ENCODE measurements around the gene CSTF1. TPM values are rescaled to one million over a fixed set of nuclear protein-coding genes. Genes with fewer than 3 reads are reported as not detected.

The CSTF1 gene
- total RNA-seq, 2 donors from 2014 or later: 35.1 to 40.2 TPM

- 96% methylated on average over 1 of the region's 1 CpG for WGBS
- intact Hi-C loops (cut with DNase I): no loop called here
- H3K36me3 ChIP-seq: no peaks in the 10 kb centered on the region
- H3K9me3 ChIP-seq: no peaks in the 10 kb centered on the region
- TF ChIP-seq CTCF (IDR thresholded peaks at IDR 0.05) (no peak), POLR2A (IDR thresholded peaks at IDR 0.05) (no peak), POLR2AphosphoS5 (IDR thresholded peaks at IDR 0.05) (no peak)
- no peak overlapping the region for H3K4me3 ChIP-seq
- H3K27ac ChIP-seq: no peak overlapping the region
- DNase-seq (ENCODE audit: low spot score): no peak
- H3K4me1 ChIP-seq (replicated peaks): no peaks in the 10 kb centered on the region
- no peaks in the 10 kb centered on the region for H3K27me3 ChIP-seq (replicated peaks; ENCODE audit: insufficient read depth)
These were observed 10.9 kb upstream of the CSTF1 start for GRCh38 chr20:56381501-56381900.

GRCh38 chr20:56382696-56383095, 9.7 kb upstream of the CSTF1 start:
- Histone ChIP-seq H3K4me3 (no peak overlapping the region), H3K36me3 (no peaks in the 10 kb centered on the region), H3K9me3 (no peaks in the 10 kb centered on the region), H3K4me1 (replicated peaks) (no peaks in the 10 kb centered on the region), H3K27ac (no peak overlapping the region), H3K27me3 (replicated peaks; ENCODE audit: insufficient read depth) (no peaks in the 10 kb centered on the region)
- no peak for DNase-seq (ENCODE audit: low spot score)
- intact Hi-C loops (cut with DNase I): no loop called here
- 73% methylated on average over 4 of the region's 4 CpGs for WGBS
- TF ChIP-seq CTCF (IDR thresholded peaks at IDR 0.05): no peak
- no peak for TF ChIP-seq POLR2AphosphoS5 (IDR thresholded peaks at IDR 0.05)
- no peak for TF ChIP-seq POLR2A (IDR thresholded peaks at IDR 0.05)

GRCh38 chr20:56383334-56383733, 9.1 kb upstream of the CSTF1 start:
- no peaks in the 10 kb centered on the region for H3K27me3 ChIP-seq (replicated peaks; ENCODE audit: insufficient read depth)
- intact Hi-C loops (cut with DNase I): no loop called here
- no peak overlapping the region for H3K27ac ChIP-seq
- no peaks in the 10 kb centered on the region for H3K9me3 ChIP-seq
- DNase-seq (ENCODE audit: low spot score): no peak
- no peaks in the 10 kb centered on the region for H3K36me3 ChIP-seq
- 88% methylated on average over 8 of the region's 8 CpGs for WGBS
- no peak overlapping the region for H3K4me3 ChIP-seq
- H3K4me1 ChIP-seq (replicated peaks): no peaks in the 10 kb centered on the region
- TF ChIP-seq POLR2AphosphoS5 (IDR thresholded peaks at IDR 0.05) (no peak), CTCF (IDR thresholded peaks at IDR 0.05) (no peak), POLR2A (IDR thresholded peaks at IDR 0.05) (no peak)

- Histone ChIP-seq H3K27me3 (replicated peaks; ENCODE audit: insufficient read depth) (no peaks in the 10 kb centered on the region), H3K4me1 (replicated peaks) (no peaks in the 10 kb centered on the region), H3K27ac (no peak overlapping the region), H3K9me3 (no peaks in the 10 kb centered on the region), H3K4me3 (no peak overlapping the region), H3K36me3 (no peaks in the 10 kb centered on the region)
- intact Hi-C loops (cut with DNase I): no loop called here
- TF ChIP-seq CTCF (IDR thresholded peaks at IDR 0.05): no peak
- TF ChIP-seq POLR2AphosphoS5 (IDR thresholded peaks at IDR 0.05): no peak
- no peak for TF ChIP-seq POLR2A (IDR thresholded peaks at IDR 0.05)
- WGBS: 91% methylated on average over 4 of the region's 4 CpGs
- no peak for DNase-seq (ENCODE audit: low spot score)
These were observed 7.3 kb upstream of the CSTF1 start for GRCh38 chr20:56385130-56385529.

- H3K36me3 ChIP-seq: no peaks in the 10 kb centered on the region
- no peaks in the 10 kb centered on the region for H3K4me1 ChIP-seq (replicated peaks)
- H3K9me3 ChIP-seq: no peaks in the 10 kb centered on the region
- no peaks in the 10 kb centered on the region for H3K27me3 ChIP-seq (replicated peaks; ENCODE audit: insufficient read depth)
- WGBS: 98% methylated on average over 6 of the region's 6 CpGs
- no peak overlapping the region for H3K4me3 ChIP-seq
- H3K27ac ChIP-seq: no peak overlapping the region
- intact Hi-C loops (cut with DNase I): no loop called here
- no peak for TF ChIP-seq POLR2AphosphoS5 (IDR thresholded peaks at IDR 0.05)
- DNase-seq (ENCODE audit: low spot score): no peak
These were observed 6.2 kb upstream of the CSTF1 start for GRCh38 chr20:56386219-56386618.

Data from prostate gland (tissue), 2 donors.